Type B pancreatic cell (in vitro differentiated cells): Measurements from ENCODE around the gene MYO16. TPM values are rescaled to one million over a fixed set of nuclear protein-coding genes. Genes with fewer than 3 reads are reported as not detected.

Experiments used
- DNase-seq: peaks from one replicate; pipeline ENCODE4 v3.0.0; 2021; ENCODE audit warnings: mixed read lengths; ENCODE audit not compliant: unreplicated experiment; ENCODE audit errors: extremely low spot score
- H3K27ac Mint-ChIP-seq: 2 replicates; pipeline ENCODE4 v1.8.0; 2021; ENCODE audit warnings: mild to moderate bottlenecking, mixed read lengths
- H3K27me3 Mint-ChIP-seq: 2 replicates; pipeline ENCODE4 v1.8.0; 2021; ENCODE audit warnings: mixed read lengths
- H3K36me3 Mint-ChIP-seq: 2 replicates; pipeline ENCODE4 v1.8.0; 2021; ENCODE audit warnings: mixed read lengths
- H3K4me1 Mint-ChIP-seq: one replicate; pipeline ENCODE4 v1.8.0; 2021; ENCODE audit warnings: mixed read lengths; ENCODE audit not compliant: unreplicated experiment
- H3K4me3 Mint-ChIP-seq: 2 replicates; pipeline ENCODE4 v1.8.0; 2021; ENCODE audit warnings: mild to moderate bottlenecking, mixed read lengths
- H3K9me3 Mint-ChIP-seq: 2 replicates; pipeline ENCODE4 v1.8.0; 2021; ENCODE audit warnings: mixed read lengths
- total RNA-seq: library from RNA; stranded (reverse); gene quantifications from 2 replicates; pipeline ENCODE4 v1.2.1, GENCODE V29; 2021; ENCODE audit warnings: low replicate concordance
- TF ChIP-seq, protein P1 (sequence below): fragments of 200-600 bp; sonication (generic); conservative IDR thresholded peaks from 2 replicates; pipeline ENCODE4 v1.5.0; 2021; ENCODE audit warnings: antibody characterized with exemption, mild to moderate bottlenecking

MYO16 gene
- total RNA-seq, 1 donor from 2014 or later, result 1.5 TPM

DNA sequence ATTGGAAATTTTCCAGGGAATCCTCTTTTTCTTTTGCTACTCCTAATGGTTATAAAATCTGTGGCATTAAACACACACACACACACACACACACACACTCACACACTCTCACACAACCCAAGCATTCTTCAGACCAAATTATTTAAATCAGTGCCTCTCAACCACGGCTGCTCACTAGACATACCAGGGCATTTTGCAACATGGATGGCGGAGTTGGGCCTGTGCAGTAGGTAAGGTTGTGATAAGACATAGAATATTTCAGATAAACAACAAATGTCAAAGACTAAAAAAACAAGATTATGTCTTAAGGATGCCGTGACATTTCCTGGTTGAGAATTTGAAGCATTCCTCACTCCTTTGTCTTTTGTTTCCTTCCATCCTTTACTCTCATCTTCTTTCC, 443.1 kb downstream of the MYO16 start:
- Mint-ChIP-seq H3K36me3 (no peaks in the 10 kb centered on the region), H3K4me3 (no peak overlapping the region), H3K27ac (no peak overlapping the region), H3K9me3 (no peaks in the 10 kb centered on the region), H3K27me3 (no peaks in the 10 kb centered on the region), H3K4me1 (no peaks in the 10 kb centered on the region)
- no peak for DNase-seq
- TF ChIP-seq, protein P1, sequence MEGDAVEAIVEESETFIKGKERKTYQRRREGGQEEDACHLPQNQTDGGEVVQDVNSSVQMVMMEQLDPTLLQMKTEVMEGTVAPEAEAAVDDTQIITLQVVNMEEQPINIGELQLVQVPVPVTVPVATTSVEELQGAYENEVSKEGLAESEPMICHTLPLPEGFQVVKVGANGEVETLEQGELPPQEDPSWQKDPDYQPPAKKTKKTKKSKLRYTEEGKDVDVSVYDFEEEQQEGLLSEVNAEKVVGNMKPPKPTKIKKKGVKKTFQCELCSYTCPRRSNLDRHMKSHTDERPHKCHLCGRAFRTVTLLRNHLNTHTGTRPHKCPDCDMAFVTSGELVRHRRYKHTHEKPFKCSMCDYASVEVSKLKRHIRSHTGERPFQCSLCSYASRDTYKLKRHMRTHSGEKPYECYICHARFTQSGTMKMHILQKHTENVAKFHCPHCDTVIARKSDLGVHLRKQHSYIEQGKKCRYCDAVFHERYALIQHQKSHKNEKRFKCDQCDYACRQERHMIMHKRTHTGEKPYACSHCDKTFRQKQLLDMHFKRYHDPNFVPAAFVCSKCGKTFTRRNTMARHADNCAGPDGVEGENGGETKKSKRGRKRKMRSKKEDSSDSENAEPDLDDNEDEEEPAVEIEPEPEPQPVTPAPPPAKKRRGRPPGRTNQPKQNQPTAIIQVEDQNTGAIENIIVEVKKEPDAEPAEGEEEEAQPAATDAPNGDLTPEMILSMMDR, result no peak

DNA sequence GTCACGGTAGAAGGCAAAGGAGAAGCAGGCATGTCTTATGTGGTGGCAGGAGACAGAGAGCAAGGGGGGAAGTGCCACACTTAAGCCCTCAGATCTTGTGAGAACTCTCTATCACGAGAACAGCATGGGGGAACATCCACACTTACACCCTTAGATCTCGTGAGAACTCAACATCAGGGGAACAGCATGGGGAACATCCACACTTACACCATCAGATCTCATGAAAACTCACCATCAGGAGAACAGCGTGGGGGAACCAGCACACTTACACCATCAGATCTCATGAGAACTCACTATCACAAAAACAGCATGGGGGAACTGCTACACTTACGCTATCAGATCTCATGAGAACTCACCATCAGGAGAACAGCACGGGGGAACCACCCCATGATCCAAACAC, 445.0 kb downstream of the MYO16 start:
- no peak overlapping the region for H3K4me3 Mint-ChIP-seq
- no peaks in the 10 kb centered on the region for H3K36me3 Mint-ChIP-seq
- H3K9me3 Mint-ChIP-seq, result no peaks in the 10 kb centered on the region
- no peaks in the 10 kb centered on the region for H3K4me1 Mint-ChIP-seq
- H3K27me3 Mint-ChIP-seq, result no peaks in the 10 kb centered on the region
- DNase-seq, result no peak
- TF ChIP-seq, protein P1, result no peak
- H3K27ac Mint-ChIP-seq, result no peak overlapping the region

DNA sequence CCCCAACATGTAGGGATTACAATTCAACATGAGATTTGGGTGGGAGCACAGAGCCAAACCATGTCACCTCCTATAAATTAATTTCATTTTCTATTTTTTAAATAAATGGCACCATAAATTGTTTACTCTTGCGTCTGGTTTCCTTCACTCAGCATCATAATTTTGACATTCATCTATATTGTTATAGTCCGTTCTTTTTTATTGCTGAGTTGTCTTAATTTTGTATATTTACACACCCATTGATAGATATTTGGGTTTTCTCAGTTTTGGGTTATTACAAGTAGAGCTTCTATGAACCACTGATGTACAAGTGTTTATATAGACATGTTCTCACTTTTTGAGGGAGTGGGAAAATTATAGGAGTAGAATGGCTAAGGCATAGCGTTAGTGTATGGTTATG, 445.4 kb downstream of the MYO16 start:
- H3K4me3 Mint-ChIP-seq, result no peak overlapping the region

DNA sequence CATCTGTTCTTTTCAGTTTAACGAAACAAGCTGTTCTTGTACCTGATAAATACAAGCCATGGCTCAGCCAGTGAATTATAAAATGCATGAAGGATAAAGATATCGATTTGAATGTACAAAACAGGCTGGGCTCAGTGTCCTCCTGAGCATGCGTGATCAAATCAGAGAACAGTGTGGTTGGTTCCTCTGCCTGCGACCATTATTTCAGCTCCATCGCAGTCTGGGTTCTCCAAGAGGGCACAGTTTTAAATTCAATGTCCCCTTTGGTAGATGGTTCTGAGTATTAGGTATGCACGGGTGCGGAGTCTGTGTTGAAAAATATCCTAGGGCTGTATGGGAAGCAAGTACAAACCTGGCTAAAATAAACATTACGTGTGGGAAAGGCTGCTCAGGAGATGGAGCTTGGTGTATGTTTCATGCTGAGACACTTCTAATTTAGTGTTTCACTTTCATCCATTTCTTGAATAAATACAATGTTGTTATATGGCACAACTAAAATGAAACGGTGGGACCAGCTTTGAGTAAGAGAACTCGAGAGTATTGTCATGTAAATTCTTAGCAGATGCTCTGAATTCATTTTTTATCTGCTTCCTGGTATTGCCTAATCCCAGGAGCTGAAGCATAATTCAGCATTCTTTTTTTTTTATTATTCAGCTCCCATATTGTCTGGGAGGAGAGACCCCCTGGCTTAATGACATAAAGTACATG, 458.7 kb downstream of the MYO16 start:
- Mint-ChIP-seq H3K27ac (no peak overlapping the region), H3K4me1 (no peaks in the 10 kb centered on the region), H3K36me3 (no peaks in the 10 kb centered on the region), H3K9me3 (no peaks in the 10 kb centered on the region), H3K4me3 (no peak overlapping the region), H3K27me3 (no peaks in the 10 kb centered on the region)
- no peak for DNase-seq
- TF ChIP-seq, protein P1, result no peak

More for the DNA sequence above, 445.4 kb downstream of the MYO16 start:
- no peak for DNase-seq
- H3K9me3 Mint-ChIP-seq, result no peaks in the 10 kb centered on the region
- TF ChIP-seq, protein P1, result no peak
- no peaks in the 10 kb centered on the region for H3K4me1 Mint-ChIP-seq
- H3K27me3 Mint-ChIP-seq, result no peaks in the 10 kb centered on the region
- H3K36me3 Mint-ChIP-seq, result no peaks in the 10 kb centered on the region
- no peak overlapping the region for H3K27ac Mint-ChIP-seq

DNA sequence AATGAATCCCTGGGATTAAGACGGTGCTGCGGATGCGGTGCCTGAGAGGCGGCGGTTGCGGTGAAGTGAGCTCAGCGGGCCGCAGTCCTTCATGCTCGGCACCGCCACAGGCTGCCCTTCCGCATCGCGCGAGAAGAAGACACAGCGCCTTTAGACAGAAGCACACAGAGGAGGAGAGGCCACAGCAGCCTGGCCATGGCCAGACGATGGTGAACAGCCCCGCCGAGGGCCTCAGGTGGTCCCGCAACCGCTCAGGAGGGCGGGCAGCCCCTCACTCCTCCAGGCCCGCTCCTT, 459.2 kb downstream of the MYO16 start:
- Mint-ChIP-seq H3K27ac (no peak overlapping the region), H3K36me3 (no peaks in the 10 kb centered on the region), H3K4me1 (no peaks in the 10 kb centered on the region), H3K27me3 (no peaks in the 10 kb centered on the region), H3K9me3 (no peaks in the 10 kb centered on the region), H3K4me3 (no peak overlapping the region)
- TF ChIP-seq, protein P1, result no peak
- DNase-seq, result no peak

DNA sequence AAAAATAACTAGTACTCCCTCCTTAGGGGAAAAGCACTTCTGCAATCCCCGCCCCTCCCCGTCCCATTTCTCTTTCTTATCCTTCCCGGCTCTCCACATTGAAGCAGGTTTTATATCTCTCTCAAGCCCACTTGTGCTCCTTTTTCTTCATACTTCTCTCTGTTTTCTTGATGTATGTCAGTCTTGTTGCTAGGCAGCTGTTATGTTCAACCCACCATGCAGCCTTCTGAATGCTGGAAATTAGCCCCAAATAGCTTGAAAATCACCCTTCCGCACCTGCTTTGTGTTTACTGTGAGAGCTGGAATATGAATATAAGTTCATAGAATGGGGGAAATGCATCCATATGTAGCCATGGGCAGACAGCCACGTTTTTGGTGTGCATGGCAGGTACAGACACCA, 461.4 kb downstream of the MYO16 start:
- Mint-ChIP-seq H3K9me3 (no peaks in the 10 kb centered on the region), H3K4me3 (no peak overlapping the region), H3K27ac (no peak overlapping the region), H3K36me3 (no peaks in the 10 kb centered on the region), H3K27me3 (no peaks in the 10 kb centered on the region), H3K4me1 (no peaks in the 10 kb centered on the region)
- no peak for DNase-seq
- TF ChIP-seq, protein P1, result no peak
